HG03354 (cell line): ENCODE data around the gene CGB7.
"Not testable (repeated sequence)": the region's sequence is repeated elsewhere in the genome, so short reads cannot be mapped to it uniquely, and the experiment has no call there.

Experiments used
- ATAC-seq: cut with Tn5 transposase; IDR thresholded peaks from one replicate; pipeline ENCODE4 v1.9.1; 2021; ENCODE audit warnings: mild to moderate bottlenecking; ENCODE audit not compliant: unreplicated experiment, poor library complexity, severe bottlenecking

The CGB7 gene

DNA sequence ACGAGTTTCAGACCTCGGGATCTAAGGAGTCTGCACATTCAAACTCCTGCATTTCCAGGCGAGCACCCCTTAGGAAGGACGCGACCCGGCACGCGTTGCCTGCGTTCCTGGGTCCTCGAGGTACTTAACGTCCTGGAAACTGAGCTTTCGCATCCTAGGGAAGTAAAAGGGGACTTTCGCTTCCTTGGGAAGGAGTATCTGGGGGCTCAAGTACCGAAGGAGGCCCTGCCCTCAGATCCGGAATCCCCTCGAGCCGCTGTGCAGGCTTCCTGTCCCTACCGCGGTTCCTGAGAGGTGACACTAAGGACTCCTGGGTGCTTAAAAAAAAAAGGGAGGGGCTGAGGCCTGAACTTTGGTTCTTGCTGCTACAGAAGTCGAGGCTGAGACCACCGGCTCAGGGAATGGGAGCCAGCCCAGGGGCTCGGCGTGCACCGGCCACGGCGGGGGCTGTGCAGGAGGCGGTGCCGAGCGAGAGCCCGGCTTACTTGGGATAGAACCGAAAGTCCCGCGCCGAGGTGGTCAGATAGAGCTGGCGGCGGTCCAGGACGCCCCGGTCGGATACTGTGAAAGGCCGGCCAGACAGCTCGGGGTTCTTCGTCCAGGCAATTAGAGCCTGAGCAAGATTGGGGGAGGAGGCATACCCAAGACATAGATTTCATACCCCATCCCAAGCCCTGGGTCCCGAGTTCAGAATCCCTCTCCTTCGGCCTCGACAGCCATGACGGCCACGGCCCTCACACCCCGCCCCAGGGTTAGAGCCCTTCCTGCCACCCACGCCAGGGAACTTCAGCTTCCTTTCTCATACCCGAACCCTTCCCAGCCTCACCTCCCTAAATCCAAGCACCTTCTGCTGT lies 38.9 kb downstream of the CGB7 start:
- not testable (repeated sequence) for ATAC-seq

- peak; percentile 54 for ATAC-seq
Measured at GRCh38 chr19:49017666-49018351, 39.7 kb downstream of the CGB7 start.

GRCh38 chr19:49017041-49017665 lies 40.4 kb downstream of the CGB7 start, which contains the start of gene LHB:
Gene LHB (minus strand): TSS chr19:49017091. CDS start chr19:49017081, 10 bp downstream.
- ATAC-seq: no peak

DNA sequence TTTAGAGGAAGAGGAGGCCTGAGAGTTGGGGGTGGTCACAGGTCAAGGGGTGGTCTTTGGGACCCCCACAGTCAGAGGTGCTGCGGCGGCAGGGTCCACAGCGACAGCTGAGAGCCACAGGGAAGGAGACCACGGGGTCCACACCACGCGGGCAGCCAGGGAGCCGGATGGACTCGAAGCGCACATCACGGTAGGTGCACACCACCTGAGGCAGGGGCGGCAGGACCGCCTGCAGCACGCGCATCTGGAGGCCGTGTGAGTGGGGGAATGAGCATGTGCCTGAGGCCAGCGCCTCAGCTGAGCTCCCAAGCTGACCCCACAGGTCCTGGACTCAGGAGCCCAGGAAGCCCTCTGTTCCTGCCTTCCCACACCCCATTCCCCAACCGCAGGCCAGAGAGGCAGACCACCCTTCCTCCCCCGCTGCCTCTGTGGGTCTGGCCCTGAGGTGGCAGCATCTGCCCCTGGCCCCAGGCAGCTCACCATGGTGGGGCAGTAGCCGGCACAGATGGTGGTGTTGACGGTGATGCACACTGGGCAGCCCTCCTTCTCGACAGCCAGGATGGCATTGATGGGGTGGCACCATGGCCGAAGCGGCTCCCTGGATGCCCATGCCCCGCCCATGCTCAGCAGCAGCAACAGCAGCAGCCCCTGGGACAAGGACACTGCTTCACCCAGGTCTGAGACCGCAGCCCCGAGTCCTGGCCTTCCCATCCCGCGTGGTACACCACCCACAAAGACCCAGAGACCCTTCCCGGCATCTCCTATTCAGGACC lies 41.3 kb downstream of the CGB7 start:
- no peak for ATAC-seq

DNA sequence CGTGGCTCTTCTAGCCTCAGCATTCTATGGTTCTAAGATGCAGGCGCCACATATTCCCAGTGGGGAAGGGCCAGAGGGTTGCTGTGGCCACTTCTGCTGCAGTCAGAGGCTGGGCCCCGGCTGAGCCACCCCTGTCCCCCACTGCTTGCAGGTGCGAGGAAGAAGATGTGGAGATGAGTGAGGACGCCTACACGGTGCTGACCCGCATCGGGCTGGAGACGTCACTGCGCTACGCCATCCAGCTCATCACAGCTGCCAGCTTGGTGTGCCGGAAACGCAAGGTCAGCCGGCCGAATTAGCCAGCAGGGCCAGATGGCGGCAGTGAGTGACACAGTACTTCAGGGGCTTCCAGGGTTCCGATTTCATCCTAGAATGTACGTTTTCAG lies 42.7 kb downstream of the CGB7 start:
- no peak for ATAC-seq

DNA sequence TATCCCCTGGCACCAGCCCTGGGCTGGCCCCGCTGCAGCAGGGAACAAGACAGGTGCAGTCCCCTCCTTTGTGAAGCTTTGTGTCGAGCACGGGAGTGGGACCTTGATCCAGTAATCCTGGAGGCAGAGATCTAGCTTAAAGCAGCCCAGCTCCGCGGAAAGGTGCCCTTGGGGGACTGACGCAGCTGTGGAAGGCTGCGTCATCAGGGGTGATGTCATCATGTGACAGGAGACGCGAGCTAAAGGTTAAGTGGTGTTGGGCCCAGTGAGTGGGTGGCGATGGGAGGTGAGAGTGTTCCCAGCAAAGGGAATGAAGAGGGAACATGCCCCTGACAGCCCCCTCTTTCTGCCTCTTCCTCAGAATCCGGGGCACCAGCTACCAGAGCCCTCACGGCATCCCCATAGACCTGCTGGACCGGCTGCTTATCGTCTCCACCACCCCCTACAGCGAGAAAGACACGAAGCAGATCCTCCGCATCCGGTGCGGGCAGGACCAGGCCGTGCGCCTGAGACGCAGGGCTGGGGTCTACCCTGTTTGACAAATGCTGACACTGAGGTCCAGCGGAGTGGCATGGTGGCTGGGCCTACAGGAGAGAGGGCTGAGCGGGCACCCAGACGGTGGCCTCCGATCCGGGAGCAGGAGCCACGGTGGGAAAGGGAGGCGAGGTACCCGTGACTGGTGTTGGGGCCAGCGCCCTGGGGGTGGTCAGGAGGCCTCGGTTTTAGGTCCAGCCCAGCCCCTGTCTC lies 43.3 kb downstream of the CGB7 start:
- no peak for ATAC-seq

- no peak for ATAC-seq
Measured at GRCh38 chr19:49011194-49011593, 46.4 kb downstream of the CGB7 start.

- no peak for ATAC-seq
Measured at GRCh38 chr19:49010453-49010852, 47.1 kb downstream of the CGB7 start.

DNA sequence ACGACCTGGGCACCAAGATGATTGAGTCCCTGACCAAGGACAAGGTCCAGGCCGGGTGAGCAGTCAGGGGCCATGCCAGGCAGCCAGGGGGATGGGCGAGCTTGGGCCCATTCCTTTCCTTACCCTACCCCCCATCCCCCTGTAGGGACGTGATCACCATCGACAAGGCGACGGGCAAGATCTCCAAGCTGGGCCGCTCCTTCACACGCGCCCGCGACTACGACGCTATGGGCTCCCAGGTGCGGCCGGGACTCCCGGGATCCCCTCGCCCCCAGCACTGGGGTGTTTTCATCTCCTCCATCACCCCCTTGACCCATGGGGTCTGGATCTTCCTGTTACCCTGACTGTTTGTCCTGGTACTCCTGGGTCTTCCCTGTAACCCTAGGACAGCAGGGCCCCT lies 47.7 kb downstream of the CGB7 start:
- no peak for ATAC-seq

DNA sequence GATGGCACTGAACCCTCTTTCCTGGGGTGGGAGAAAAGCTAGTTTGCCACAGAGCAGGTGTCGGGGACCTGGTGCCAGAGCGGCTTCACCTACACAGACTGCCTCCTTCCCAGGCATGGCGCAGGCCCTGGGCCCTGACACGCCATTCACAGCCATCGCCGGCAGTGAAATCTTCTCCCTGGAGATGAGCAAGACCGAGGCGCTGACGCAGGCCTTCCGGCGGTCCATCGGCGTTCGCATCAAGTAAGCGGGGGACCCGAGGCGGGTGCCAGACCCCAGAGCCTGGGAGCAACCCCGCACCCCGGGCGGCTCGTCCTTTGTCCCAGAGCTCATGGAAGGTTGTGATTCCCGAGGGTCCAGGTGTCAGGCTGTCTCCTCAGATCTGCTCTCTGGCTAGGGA lies 50.6 kb downstream of the CGB7 start:
- no peak for ATAC-seq

DNA sequence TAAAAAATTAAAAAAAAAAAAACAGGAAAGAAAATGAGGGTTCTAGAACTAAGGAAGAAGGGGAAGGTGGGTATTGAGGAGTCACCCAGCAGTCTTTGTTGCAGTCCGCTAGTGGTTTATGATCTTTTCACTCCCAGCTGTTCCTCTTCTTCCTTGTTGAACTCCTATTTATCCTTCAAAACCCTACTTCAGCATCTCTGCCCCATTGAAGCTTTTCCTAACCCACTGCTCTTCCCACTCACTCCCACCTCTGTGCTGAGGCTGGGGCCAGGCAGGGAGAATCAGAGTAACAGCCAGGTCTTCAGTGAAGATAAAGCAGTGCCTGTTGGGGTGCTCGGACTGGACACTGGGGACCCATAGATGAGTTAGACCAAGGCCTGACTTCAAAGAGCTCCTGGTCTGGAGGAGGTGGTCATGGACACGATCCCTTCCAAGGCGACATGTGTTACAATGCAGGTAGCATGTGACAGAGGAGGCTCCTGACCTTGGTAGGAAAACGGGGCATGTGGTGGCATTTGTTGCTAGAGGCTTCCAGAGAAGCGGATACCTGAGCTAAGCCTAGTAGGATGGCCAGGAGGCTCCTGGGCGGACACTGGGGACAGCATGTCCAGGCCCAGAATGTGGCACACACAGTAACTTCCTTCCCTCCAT lies 52.5 kb downstream of the CGB7 start:
- no peak for ATAC-seq
